H9 (cell line): Measurements from ENCODE around the gene FAM3A. TPM values are rescaled to one million over a fixed set of nuclear protein-coding genes. Genes with fewer than 3 reads are reported as not detected.

Source experiments
- DNase-seq: peaks from one replicate; pipeline ENCODE4 v3.0.0-alpha.2; 2017
- H2AFZ ChIP-seq: one replicate; pipeline ENCODE4 v1.6.1; 2013; ENCODE audit warnings: mild to moderate bottlenecking, low read length, control low read depth, moderate library complexity
- H2AK5ac ChIP-seq: 2 replicates; pipeline ENCODE4 v1.6.1; 2013; ENCODE audit warnings: low read length, control low read depth, mixed read lengths; ENCODE audit not compliant: insufficient read length
- H2BK120ac ChIP-seq: one replicate; pipeline ENCODE4 v1.6.1; 2013; ENCODE audit warnings: low read depth, mild to moderate bottlenecking, low read length, control low read depth, inconsistent platforms; ENCODE audit not compliant: poor library complexity, severe bottlenecking
- H2BK12ac ChIP-seq: 2 replicates; pipeline ENCODE4 v1.6.1; 2013; ENCODE audit warnings: low read length, control low read depth, mixed read lengths, low read depth; ENCODE audit not compliant: insufficient read length
- H2BK15ac ChIP-seq: 2 replicates; pipeline ENCODE4 v1.6.1; 2013; ENCODE audit warnings: low read depth, low read length, control low read depth
- H2BK20ac ChIP-seq: one replicate; pipeline ENCODE4 v1.6.1; 2013; ENCODE audit warnings: low read depth, mild to moderate bottlenecking, low read length, control low read depth, inconsistent platforms; ENCODE audit not compliant: poor library complexity, severe bottlenecking
- H2BK5ac ChIP-seq: 2 replicates; pipeline ENCODE4 v1.6.1; 2013; ENCODE audit warnings: low read length, control low read depth, mixed read lengths; ENCODE audit not compliant: insufficient read length
- H3K14ac ChIP-seq: 2 replicates; pipeline ENCODE4 v1.6.1; 2013; ENCODE audit warnings: low read length, control low read depth; ENCODE audit not compliant: insufficient read depth
- H3K18ac ChIP-seq: 2 replicates; pipeline ENCODE4 v1.6.1; 2013; ENCODE audit warnings: low read depth, mild to moderate bottlenecking, mixed read lengths, low read length, control low read depth; ENCODE audit not compliant: insufficient read length
- H3K23ac ChIP-seq: 2 replicates; pipeline ENCODE4 v1.6.1; 2013; ENCODE audit warnings: low read length, control low read depth, mixed read lengths, low read depth; ENCODE audit not compliant: insufficient read length
- H3K23me2 ChIP-seq: 2 replicates; pipeline ENCODE4 v1.6.1; 2013; ENCODE audit warnings: low read depth, mild to moderate bottlenecking, mixed read lengths, low read length, control low read depth; ENCODE audit not compliant: insufficient read length, poor library complexity, severe bottlenecking
- H3K27ac ChIP-seq: 2 replicates; pipeline ENCODE4 v1.5.1; 2013; ENCODE audit warnings: low read length, control low read depth, mixed read lengths, low read depth; ENCODE audit not compliant: insufficient read length
- H3K27me3 ChIP-seq: 2 replicates; pipeline ENCODE4 v1.6.1; 2013; ENCODE audit warnings: low read length, control low read depth, inconsistent platforms; ENCODE audit not compliant: insufficient read depth
- H3K4ac ChIP-seq: 2 replicates; pipeline ENCODE4 v1.6.1; 2013; ENCODE audit warnings: low read depth, mild to moderate bottlenecking, control low read depth, inconsistent platforms, low read length, moderate library complexity
- H3K4me1 ChIP-seq: 2 replicates; pipeline ENCODE4 v1.6.1; 2013; ENCODE audit warnings: low read length, control low read depth, inconsistent platforms; ENCODE audit not compliant: insufficient read depth
- H3K4me2 ChIP-seq: 2 replicates; pipeline ENCODE4 v1.6.1; 2013; ENCODE audit warnings: low read length, control low read depth, mixed read lengths; ENCODE audit not compliant: insufficient read length, insufficient read depth
- H3K56ac ChIP-seq: 2 replicates; pipeline ENCODE4 v1.6.1; 2013; ENCODE audit warnings: low read depth, mild to moderate bottlenecking, mixed read lengths, low read length, control low read depth; ENCODE audit not compliant: insufficient read length
- H3K79me1 ChIP-seq: 2 replicates; pipeline ENCODE4 v1.6.1; 2013; ENCODE audit warnings: low read depth, mild to moderate bottlenecking, moderate library complexity, low read length, control low read depth, inconsistent platforms; ENCODE audit not compliant: insufficient read depth, poor library complexity, severe bottlenecking
- H3K79me2 ChIP-seq: 2 replicates; pipeline ENCODE4 v1.6.1; 2013; ENCODE audit warnings: low read length, control low read depth, inconsistent platforms; ENCODE audit not compliant: insufficient read depth
- H3K9ac ChIP-seq: 2 replicates; pipeline ENCODE4 v1.6.1; 2013; ENCODE audit warnings: low read length, control low read depth, mixed read lengths; ENCODE audit not compliant: insufficient read length; ENCODE audit errors: extremely low read depth
- H3K9me3 ChIP-seq: one replicate; pipeline ENCODE4 v1.6.1; 2013; ENCODE audit warnings: low read depth, low read length, inconsistent platforms; ENCODE audit not compliant: control insufficient read depth
- H3T11ph ChIP-seq: one replicate; pipeline ENCODE4 v1.6.1; 2013; ENCODE audit warnings: mild to moderate bottlenecking, low read length, control low read depth, inconsistent platforms
- H4K20me1 ChIP-seq: one replicate; pipeline ENCODE4 v1.6.1; 2013; ENCODE audit not compliant: control insufficient read depth, insufficient read length, insufficient read depth
- H4K5ac ChIP-seq: 2 replicates; pipeline ENCODE4 v1.6.1; 2013; ENCODE audit warnings: low read depth, mild to moderate bottlenecking, mixed read lengths, low read length, control low read depth; ENCODE audit not compliant: insufficient read length
- H4K8ac ChIP-seq: replicated peaks from 2 replicates; pipeline ENCODE4 v1.6.1; 2013; ENCODE audit warnings: low read length, control low read depth, mixed read lengths, low read depth; ENCODE audit not compliant: insufficient read length
- H4K91ac ChIP-seq: 2 replicates; pipeline ENCODE4 v1.6.1; 2013; ENCODE audit warnings: low read depth, mild to moderate bottlenecking, moderate library complexity, mixed read lengths, low read length, control low read depth; ENCODE audit not compliant: insufficient read length
- H3K27ac Mint-ChIP-seq, 3 experiments: 2 replicates in 2 of 3; 3 replicates in 1 of 3; pipeline ENCODE4 v1.8.0; 2020 to 2021; ENCODE audit warnings: mixed read lengths in 3 of 3, mild to moderate bottlenecking in 1 of 3, moderate library complexity in 1 of 3
- H3K27me3 Mint-ChIP-seq: 2 replicates; pipeline ENCODE4 v1.8.0; 2021; ENCODE audit warnings: low read depth, mild to moderate bottlenecking, moderate library complexity, mixed read lengths
- H3K36me3 Mint-ChIP-seq, 3 experiments: 2 replicates in 2 of 3; 3 replicates in 1 of 3; pipeline ENCODE4 v1.8.0; 2020 to 2021; ENCODE audit warnings: low read depth in 3 of 3, mixed read lengths in 3 of 3; ENCODE audit not compliant: insufficient read depth in 1 of 3
- H3K4me1 Mint-ChIP-seq, 2 experiments: 2 replicates each; pipeline ENCODE4 v1.8.0; 2020; ENCODE audit warnings: mixed read lengths in 2 of 2
- H3K4me3 Mint-ChIP-seq, 2 experiments: 2 replicates in 1 of 2; 3 replicates in 1 of 2; pipeline ENCODE4 v1.8.0; 2020 to 2021; ENCODE audit warnings: mild to moderate bottlenecking in 2 of 2, mixed read lengths in 2 of 2, moderate library complexity in 1 of 2
- H3K9me3 Mint-ChIP-seq, 2 experiments: 2 replicates in 1 of 2; 3 replicates in 1 of 2; pipeline ENCODE4 v1.8.0; 2020; ENCODE audit warnings: mild to moderate bottlenecking in 2 of 2, mixed read lengths in 2 of 2, moderate library complexity in 1 of 2
- WGBS: extraction: QIAGEN DNeasy Blood & Tissue Kit; methylation state at CpG from one replicate; pipeline ENCODE4 v1.1.7; 2013; ENCODE audit warnings: missing lambda C conversion rate, low lambda C conversion rate, mixed read lengths; ENCODE audit not compliant: insufficient read length; ENCODE audit errors: extremely low coverage; 5-methylcytosine and 5-hydroxymethylcytosine counted together
- total RNA-seq: library from RNA; stranded (reverse); gene quantifications from 2 replicates; pipeline ENCODE4 v1.2.1, GENCODE V29; 2021
- TF ChIP-seq, protein P1 (sequence below): fragments of 200-600 bp; sonication (generic); conservative IDR thresholded peaks from 3 replicates; pipeline ENCODE4 v1.8.0; 2021; ENCODE audit warnings: antibody characterized with exemption, mild to moderate bottlenecking

FAM3A gene
- total RNA-seq, 1 experiment from 2014 or later = 22.8 TPM

DNA sequence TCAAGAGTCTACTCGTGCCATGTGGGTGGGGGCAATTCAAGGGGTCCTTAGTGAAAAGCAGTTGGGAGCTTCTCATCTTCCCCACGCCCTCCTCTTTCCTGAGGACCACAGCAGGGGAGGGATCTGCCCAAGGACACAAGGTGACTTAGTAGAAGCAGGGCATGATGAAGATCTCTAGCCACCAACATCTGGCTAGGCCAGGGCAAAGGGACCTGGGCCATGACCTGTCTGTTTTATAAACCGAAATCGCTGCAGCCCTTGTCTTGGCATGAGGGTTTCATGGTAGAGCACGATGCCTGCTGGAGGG is 25.5 kb upstream of the FAM3A start:
- no peak overlapping the region for H2BK12ac ChIP-seq
- H2BK15ac ChIP-seq = no peak overlapping the region
- no peak overlapping the region for H4K91ac ChIP-seq
- no peak overlapping the region for H4K5ac ChIP-seq
- TF ChIP-seq, protein P1, sequence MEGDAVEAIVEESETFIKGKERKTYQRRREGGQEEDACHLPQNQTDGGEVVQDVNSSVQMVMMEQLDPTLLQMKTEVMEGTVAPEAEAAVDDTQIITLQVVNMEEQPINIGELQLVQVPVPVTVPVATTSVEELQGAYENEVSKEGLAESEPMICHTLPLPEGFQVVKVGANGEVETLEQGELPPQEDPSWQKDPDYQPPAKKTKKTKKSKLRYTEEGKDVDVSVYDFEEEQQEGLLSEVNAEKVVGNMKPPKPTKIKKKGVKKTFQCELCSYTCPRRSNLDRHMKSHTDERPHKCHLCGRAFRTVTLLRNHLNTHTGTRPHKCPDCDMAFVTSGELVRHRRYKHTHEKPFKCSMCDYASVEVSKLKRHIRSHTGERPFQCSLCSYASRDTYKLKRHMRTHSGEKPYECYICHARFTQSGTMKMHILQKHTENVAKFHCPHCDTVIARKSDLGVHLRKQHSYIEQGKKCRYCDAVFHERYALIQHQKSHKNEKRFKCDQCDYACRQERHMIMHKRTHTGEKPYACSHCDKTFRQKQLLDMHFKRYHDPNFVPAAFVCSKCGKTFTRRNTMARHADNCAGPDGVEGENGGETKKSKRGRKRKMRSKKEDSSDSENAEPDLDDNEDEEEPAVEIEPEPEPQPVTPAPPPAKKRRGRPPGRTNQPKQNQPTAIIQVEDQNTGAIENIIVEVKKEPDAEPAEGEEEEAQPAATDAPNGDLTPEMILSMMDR = no peak
- no peaks in the 10 kb centered on the region for H3K27me3 ChIP-seq
- no peak overlapping the region for H2BK120ac ChIP-seq
- H4K20me1 ChIP-seq = no peaks in the 10 kb centered on the region
- no peak overlapping the region for H3K18ac ChIP-seq
- H3K4me1 Mint-ChIP-seq = peaks cover 2 to 7% of the 10 kb centered on the region in 2 experiments; a peak in 3 of 4 replicates
- peaks cover 2% of the 10 kb centered on the region for H3K23me2 ChIP-seq
- no peak overlapping the region for H2AK5ac ChIP-seq
- WGBS = no CpG with 5 or more reads among the region's 5 CpGs
- no peak overlapping the region for H3K27ac ChIP-seq
- H3K9me3 ChIP-seq = peaks cover 39% of the 10 kb centered on the region
- no peaks in the 10 kb centered on the region for H3K79me1 ChIP-seq
- H3K9ac ChIP-seq = no peak overlapping the region
- DNase-seq = no peak
- no peaks in the 10 kb centered on the region for H3K4me1 ChIP-seq
- no peak overlapping the region for H3K4ac ChIP-seq
- no peak overlapping the region for H3K56ac ChIP-seq
- H3K79me2 ChIP-seq = no peaks in the 10 kb centered on the region
- no peak overlapping the region for H2BK20ac ChIP-seq
- no peak overlapping the region; a peak in 1 of 7 replicates for H3K27ac Mint-ChIP-seq
- H2BK5ac ChIP-seq = no peak overlapping the region
- H3K36me3 Mint-ChIP-seq = peaks cover 31 to 54% (median 43%) of the 10 kb centered on the region in 3 experiments
- no peak overlapping the region for H3T11ph ChIP-seq
- no peak overlapping the region for H3K14ac ChIP-seq
- no peak overlapping the region for H3K4me3 Mint-ChIP-seq
- H2AFZ ChIP-seq = no peak overlapping the region
- H4K8ac ChIP-seq = no peak overlapping the region
- peaks cover 2% of the 10 kb centered on the region for H3K27me3 Mint-ChIP-seq
- no peak overlapping the region for H3K23ac ChIP-seq
- H3K4me2 ChIP-seq = no peak overlapping the region
- H3K9me3 Mint-ChIP-seq = peaks cover 56 to 76% of the 10 kb centered on the region in 2 experiments
